IPS-11a (cell line): Measurements from ENCODE around the gene ASPHD2.

Source experiments
- H3K4me3 ChIP-seq: one replicate; pipeline ENCODE4 v1.5.1; 2013; ENCODE audit warnings: low read depth, low read length, control low read depth

The ASPHD2 gene

DNA sequence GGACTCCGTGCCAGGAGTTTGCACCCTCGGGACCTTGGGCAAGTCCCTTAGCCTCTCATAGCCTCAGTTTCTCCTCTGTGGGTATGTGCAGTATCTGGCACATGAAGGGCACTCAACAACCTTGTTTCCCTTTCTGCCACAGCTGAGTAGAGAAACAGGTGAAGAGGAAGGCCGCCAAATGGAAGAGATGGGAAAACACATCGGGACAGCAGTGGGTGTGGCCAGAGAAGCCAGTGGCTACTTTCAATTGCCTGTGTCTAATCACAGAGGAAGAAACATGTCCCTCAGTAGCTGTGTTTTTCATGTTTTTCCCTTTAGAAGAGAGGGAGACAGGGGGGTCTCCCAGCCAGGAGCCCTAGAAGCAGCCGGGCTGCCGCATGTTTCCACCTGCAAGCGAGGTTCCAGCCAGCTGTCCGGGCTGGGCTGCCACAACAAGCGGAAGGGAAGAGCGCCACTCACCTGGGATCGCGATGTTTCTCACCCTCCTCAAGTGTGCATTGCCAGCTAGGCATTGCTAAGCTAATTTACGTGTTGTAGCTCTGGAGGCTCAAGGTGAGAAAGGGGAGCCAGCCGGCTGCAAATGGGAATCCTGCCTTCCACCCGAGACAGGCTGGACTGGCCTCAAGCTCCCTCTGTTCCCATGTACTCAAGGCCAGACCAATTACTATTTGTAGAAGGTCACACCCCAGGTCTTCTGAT, 16.7 kb downstream of the ASPHD2 start:
- no peak overlapping the region for H3K4me3 ChIP-seq

DNA sequence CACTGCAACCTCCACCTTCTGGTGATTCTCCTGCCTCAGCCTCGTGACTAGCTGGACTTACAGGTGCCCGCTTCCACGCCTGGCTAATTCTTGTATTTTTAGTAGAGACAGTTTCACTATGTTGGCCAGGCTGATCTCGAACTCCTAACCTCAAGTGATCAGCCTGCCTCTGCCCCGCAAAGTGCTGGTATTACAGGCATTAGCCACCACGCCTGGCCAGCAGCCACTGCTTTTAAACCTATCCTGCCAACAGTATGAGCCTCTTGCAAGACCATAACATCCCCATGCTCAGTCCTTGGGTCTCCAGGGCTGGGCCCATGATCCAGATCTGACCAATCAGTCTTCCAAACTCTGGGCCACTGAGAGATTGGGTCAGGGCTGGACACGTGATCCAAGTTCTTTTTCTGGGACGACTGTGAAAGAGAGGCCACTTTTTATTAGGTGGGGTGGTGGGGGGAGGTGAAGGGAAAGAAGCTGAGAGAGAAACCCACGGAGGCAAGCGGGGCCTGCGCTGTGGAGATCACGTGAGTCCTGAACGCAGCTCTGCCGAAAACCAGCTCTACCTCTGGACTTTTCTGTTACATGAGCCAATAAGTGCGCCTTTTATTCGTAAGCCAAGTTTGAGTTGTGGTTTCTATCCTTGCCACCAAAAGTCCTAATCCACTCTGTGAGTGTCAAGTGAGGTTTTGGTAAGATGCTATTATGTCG, 17.9 kb downstream of the ASPHD2 start:
- H3K4me3 ChIP-seq = no peak overlapping the region

- H3K4me3 ChIP-seq = no peak overlapping the region
Observed at GRCh38 chr22:26447584-26448329, 18.7 kb downstream of the ASPHD2 start.

- no peak overlapping the region for H3K4me3 ChIP-seq
Observed at GRCh38 chr22:26448334-26448733, 19.3 kb downstream of the ASPHD2 start.

- H3K4me3 ChIP-seq = no peak overlapping the region
Observed at GRCh38 chr22:26448941-26449340, 19.9 kb downstream of the ASPHD2 start.

DNA sequence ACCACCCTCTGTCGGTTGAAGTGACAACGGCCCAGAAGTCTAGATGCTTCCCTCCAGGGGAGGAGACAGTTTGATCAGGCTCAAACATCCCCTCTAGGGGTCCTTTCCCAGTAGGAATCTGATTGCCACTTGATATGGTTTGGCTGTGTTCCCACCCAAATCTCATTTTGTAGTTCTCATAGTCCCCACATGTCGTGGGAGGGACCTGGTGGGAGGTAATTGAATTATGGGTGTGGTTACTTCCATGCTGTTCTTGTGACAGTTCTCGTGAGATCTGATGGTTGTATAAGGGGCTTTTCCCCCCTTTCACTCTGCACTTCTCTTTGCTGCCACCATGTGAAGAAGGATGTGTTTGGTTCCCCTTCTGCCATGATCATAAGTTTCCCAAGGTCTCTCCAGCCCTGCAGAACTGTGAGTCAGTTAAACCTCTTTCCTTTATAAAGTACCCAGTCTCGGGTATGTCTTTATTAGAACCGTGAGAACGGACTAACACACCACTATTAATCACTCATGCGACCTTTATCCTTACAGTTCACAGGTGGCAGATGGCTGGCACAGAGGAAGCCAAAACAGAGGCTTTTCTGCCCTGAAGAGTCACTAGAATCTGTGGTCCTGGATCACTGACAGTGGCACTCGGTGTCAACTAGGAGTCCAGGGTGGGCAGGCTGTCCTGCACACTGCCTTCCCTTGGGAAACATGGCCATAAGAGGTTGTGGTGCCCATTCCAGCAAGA, 21.6 kb downstream of the ASPHD2 start:
- no peak overlapping the region for H3K4me3 ChIP-seq

DNA sequence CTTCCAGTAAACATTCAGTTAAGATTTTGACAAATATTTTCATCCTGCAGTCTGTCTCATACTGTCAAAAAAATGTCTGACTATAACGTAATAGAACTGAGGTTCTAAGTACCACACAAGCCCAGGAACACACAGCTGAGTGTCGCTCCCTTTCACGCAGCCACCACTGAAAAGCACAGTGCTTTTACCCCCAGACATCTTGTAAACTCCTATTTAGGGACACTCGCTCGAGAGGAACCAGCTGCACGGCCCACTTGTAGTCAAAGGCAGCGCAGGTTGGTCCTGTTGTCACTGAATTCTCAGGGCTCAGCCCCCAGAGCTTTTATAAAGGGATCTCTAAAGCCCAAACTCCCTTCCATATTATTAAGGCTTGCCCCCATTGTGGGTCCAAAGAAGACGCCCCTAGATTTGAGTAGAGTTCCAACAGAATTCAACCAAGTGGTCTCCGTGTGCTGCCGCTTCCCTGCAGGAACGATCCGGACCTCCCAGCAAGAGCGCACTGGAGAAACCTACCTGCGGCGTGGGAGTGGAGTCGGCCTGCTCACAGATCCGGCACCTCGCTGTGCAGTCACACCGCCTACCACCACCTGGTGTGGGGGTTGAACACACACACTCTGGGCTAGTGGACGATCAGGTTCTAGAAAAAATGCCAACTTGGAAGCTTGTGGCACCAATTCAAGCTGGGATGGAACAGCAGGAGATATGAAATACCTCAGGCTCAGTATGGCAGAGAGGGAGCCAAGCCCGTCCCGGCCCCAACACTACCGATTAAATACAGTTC, 23.4 kb downstream of the ASPHD2 start:
- H3K4me3 ChIP-seq = no peak overlapping the region

- no peak overlapping the region for H3K4me3 ChIP-seq
Observed at GRCh38 chr22:26453216-26453615, 24.2 kb downstream of the ASPHD2 start.

DNA sequence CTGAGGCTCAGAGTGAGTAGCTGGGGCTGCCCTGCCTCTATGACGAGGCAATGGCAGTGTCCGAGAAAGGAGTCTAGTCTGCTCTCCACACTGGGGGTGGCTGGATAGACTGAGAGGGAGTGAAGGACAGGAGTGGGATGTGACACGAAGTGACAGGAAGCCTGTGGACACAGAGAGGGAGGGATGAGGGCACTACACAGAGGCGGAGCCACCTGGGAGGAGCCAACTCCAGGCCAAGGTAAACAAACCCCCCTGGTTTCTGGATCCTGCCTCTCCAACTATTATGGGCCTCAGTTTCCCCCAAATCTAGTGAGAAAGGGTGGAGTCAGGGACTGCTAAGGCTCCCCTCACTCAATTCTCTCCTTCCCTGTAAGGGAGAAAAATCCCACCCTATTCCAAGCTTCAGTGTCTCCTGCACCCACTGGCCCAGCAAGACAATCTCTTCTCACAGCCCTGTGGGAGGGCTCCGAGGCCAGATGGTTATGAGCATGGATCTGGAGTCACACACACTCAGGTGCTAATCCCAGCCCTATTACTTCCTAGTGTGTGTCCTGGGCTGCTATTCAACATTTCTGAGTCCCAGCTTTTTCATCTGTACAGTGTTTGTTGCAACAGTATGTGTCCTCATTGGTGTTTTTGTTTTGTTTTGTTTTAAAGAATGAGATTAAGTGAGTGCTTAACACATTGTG, 24.9 kb downstream of the ASPHD2 start:
- no peak overlapping the region for H3K4me3 ChIP-seq

DNA sequence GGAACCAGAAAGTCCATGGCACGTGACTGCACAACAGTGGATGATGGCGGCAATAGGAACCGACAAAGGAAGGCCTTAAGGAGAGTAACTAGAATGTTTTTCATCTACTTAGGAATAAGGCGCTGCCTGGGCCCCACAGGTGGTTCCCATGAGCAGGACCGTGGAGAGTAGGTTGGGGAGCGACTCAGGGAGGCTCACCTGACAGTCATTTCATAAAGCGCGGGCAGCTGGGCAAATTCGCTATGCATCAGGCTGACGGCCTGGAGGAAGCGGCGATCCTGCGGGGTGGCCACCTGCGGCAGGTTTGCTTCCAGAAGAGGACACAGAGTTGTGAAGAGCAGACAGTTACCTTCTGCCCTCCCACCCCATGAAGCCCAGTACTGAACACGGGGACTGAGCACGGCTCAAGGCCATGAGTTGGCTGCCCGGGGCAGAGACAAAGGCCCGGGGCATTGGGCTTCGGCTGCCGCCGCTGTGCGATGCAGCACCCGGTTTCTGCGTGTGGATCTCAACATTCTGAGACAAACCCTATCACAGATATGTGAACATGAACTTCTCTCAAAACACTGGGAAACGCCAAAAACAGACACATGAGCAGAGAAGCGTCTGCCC, 28.7 kb downstream of the ASPHD2 start:
- H3K4me3 ChIP-seq = no peak overlapping the region

- no peak overlapping the region for H3K4me3 ChIP-seq
Observed at GRCh38 chr22:26460202-26460601, 31.1 kb downstream of the ASPHD2 start.

GRCh38 chr22:26461188-26461810, 32.2 kb downstream of the ASPHD2 start:
- no peak overlapping the region for H3K4me3 ChIP-seq

- H3K4me3 ChIP-seq = no peak overlapping the region
Observed at GRCh38 chr22:26462051-26462450, 33.0 kb downstream of the ASPHD2 start.

DNA sequence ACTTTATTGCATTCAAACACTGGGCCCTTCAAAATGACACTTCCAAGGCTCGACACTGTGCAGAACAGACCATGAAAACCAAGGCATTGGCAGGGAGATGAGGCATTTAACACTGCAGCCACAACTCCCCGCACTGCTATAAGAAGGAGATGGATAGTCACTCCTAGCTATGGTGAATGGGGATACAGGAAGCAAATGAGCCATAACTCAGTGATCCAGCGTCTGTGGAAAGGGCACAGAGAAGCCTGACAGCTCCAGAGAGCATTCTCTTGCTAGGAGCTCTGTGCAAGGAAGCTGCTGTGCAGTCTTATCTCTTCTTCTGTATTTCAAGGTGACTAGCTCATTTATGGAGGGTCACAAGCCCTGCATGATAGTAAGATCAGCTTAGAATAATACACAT, 33.6 kb downstream of the ASPHD2 start:
- H3K4me3 ChIP-seq = no peak overlapping the region

DNA sequence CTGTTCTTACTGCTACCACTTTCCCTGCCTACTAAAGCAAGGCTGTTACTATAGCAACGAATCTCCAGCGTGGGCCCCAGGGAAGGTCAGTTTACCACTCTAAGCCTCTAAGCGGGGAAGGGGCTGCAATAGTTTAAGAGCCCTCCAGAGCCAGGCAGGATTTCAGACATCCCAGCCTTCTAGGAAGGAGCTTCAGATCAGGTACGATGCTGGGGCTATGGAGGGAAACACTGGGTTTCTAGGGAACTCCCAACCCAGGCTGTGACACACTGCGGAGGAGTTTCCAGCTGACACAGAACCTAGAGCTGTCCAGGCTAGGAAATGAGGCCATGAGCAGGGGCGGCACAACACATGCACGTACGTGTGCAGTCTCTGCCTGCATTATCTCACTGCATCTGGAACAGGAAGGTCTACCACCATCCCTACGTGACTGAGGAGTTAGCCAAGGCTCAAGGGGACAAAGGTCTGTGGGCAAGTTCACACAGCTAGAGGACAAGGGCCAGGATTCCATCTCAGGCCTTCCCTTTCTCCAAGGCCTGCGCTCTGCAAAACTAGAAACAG, 34.1 kb downstream of the ASPHD2 start:
- H3K4me3 ChIP-seq = no peak overlapping the region

GRCh38 chr22:26463688-26464087, 34.6 kb downstream of the ASPHD2 start:
- no peak overlapping the region for H3K4me3 ChIP-seq

DNA sequence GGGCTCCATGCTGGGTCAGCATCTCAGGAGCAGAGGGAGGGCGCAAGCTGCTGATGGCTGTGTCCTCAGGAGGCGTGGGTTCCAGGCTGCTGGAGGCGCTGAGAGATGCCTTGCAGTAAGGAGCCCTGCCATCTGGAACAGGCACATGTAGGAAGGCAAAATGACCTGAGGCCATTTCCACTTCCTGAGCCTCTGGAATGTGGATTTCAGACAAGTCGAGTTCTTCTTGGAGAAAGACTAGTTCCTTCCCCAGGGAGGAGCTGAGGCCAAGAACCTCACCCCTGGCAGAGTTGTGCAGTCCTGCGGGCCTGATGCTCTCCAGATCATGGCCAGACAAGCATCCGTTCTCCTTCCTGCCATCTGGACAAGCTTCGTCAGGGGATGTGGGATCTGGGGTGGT, 35.3 kb downstream of the ASPHD2 start:
- no peak overlapping the region for H3K4me3 ChIP-seq

DNA sequence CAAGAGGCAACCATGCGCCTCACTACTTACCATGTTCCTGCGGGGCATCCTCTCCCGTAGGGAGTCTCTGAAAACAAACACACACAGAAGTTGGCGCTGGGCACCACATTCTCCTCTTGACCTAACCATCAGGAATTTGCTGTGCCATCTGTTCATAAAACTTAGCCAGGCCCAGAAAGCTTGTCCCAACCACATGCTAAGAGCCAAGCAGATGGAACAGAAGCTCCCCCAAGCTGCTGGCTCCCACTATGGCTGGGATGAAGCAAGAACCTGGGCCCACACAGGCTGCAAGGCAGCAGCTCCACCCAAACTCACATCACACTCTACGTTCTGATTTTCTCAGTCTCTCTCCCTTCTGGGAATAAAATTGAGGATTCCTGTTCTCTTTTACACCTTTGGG, 37.1 kb downstream of the ASPHD2 start:
- H3K4me3 ChIP-seq = no peak overlapping the region

DNA sequence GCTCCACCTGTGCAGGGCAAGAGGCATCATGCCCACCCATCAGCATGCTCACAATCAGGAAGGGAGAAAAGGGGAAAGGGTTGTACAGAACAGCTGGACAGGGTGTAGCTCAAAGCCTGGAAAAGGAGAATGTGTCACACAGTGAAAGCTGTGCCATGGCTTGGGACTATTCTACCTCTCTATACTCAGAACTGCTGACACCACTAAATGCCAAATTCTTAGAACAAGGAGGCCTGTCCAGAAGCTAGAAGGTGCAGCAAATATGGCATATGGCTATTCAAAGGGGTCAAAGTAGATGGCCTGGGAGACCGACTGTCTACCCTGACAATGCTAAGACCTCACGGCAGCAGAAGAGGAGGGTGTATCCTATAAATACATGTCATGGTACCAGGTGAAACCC, 41.7 kb downstream of the ASPHD2 start:
- H3K4me3 ChIP-seq = no peak overlapping the region
